ENCODE results near the gene RASAL2.

The RASAL2 gene

GRCh38 chr1:178488393-178488792 lies 394.5 kb downstream of the RASAL2 start:
- Histone ChIP-seq H3K27me3 (ENCODE audit: low read length) (no peaks in the 10 kb centered on the region), H2AFZ (ENCODE audit: low read depth, low read length, severe bottlenecking) (no peak overlapping the region), H4K20me1 (ENCODE audit: low read depth, low read length) (no peaks in the 10 kb centered on the region), H3K9ac (ENCODE audit: low read length) (no peak overlapping the region), H3K4me2 (ENCODE audit: low read depth, low read length, poor library complexity, severe bottlenecking) (no peak overlapping the region), H3K9me3 (ENCODE audit: insufficient read depth, low read length) (no peaks in the 10 kb centered on the region), H3K27ac (ENCODE audit: low read depth, low read length) (no peak overlapping the region), H3K79me2 (ENCODE audit: insufficient read depth, low read length) (no peaks in the 10 kb centered on the region), H3K36me3 (ENCODE audit: low read length) (no peaks in the 10 kb centered on the region), H3K4me3 (ENCODE audit: insufficient read depth, low read length, poor library complexity, severe bottlenecking) (no peak overlapping the region), H3F3A (ENCODE audit: insufficient read depth) (no peaks in the 10 kb centered on the region), H3K9me2 (replicated peaks; ENCODE audit: insufficient read depth, low read length) (no peaks in the 10 kb centered on the region)
- no peak for TF ChIP-seq EZH2phosphoT487 (conservative IDR thresholded peaks at IDR 0.05; ENCODE audit: low read length)
- no peak for TF ChIP-seq CTCF (IDR thresholded peaks at IDR 0.05; ENCODE audit: insufficient read depth, low read length, poor library complexity, severe bottlenecking)

GRCh38 chr1:178489399-178489798 lies 395.5 kb downstream of the RASAL2 start:
- no peak for TF ChIP-seq CTCF (IDR thresholded peaks at IDR 0.05; ENCODE audit: insufficient read depth, low read length, poor library complexity, severe bottlenecking)
- no peak for TF ChIP-seq EZH2phosphoT487 (conservative IDR thresholded peaks at IDR 0.05; ENCODE audit: low read length)
- Histone ChIP-seq H3F3A (ENCODE audit: insufficient read depth) (no peaks in the 10 kb centered on the region), H3K79me2 (ENCODE audit: insufficient read depth, low read length) (no peaks in the 10 kb centered on the region), H3K36me3 (ENCODE audit: low read length) (no peaks in the 10 kb centered on the region), H3K9ac (ENCODE audit: low read length) (no peak overlapping the region), H3K9me3 (ENCODE audit: insufficient read depth, low read length) (no peaks in the 10 kb centered on the region), H3K27me3 (ENCODE audit: low read length) (no peaks in the 10 kb centered on the region), H3K9me2 (replicated peaks; ENCODE audit: insufficient read depth, low read length) (no peaks in the 10 kb centered on the region), H3K4me2 (ENCODE audit: low read depth, low read length, poor library complexity, severe bottlenecking) (no peak overlapping the region), H3K4me3 (ENCODE audit: insufficient read depth, low read length, poor library complexity, severe bottlenecking) (no peak overlapping the region), H2AFZ (ENCODE audit: low read depth, low read length, severe bottlenecking) (no peak overlapping the region), H4K20me1 (ENCODE audit: low read depth, low read length) (no peaks in the 10 kb centered on the region), H3K27ac (ENCODE audit: low read depth, low read length) (no peak overlapping the region)

GRCh38 chr1:178490136-178490535 lies 396.2 kb downstream of the RASAL2 start:
- Histone ChIP-seq H3K27me3 (ENCODE audit: low read length) (no peaks in the 10 kb centered on the region), H3F3A (ENCODE audit: insufficient read depth) (no peaks in the 10 kb centered on the region), H3K9me3 (ENCODE audit: insufficient read depth, low read length) (no peaks in the 10 kb centered on the region), H3K27ac (ENCODE audit: low read depth, low read length) (no peak overlapping the region), H4K20me1 (ENCODE audit: low read depth, low read length) (no peaks in the 10 kb centered on the region), H3K79me2 (ENCODE audit: insufficient read depth, low read length) (no peaks in the 10 kb centered on the region), H2AFZ (ENCODE audit: low read depth, low read length, severe bottlenecking) (no peak overlapping the region), H3K9ac (ENCODE audit: low read length) (no peak overlapping the region), H3K36me3 (ENCODE audit: low read length) (no peaks in the 10 kb centered on the region), H3K4me2 (ENCODE audit: low read depth, low read length, poor library complexity, severe bottlenecking) (no peak overlapping the region), H3K9me2 (replicated peaks; ENCODE audit: insufficient read depth, low read length) (no peaks in the 10 kb centered on the region), H3K4me3 (ENCODE audit: insufficient read depth, low read length, poor library complexity, severe bottlenecking) (no peak overlapping the region)
- TF ChIP-seq EZH2phosphoT487 (conservative IDR thresholded peaks at IDR 0.05; ENCODE audit: low read length) (no peak), CTCF (IDR thresholded peaks at IDR 0.05; ENCODE audit: insufficient read depth, low read length, poor library complexity, severe bottlenecking) (no peak)
